COR-L47 (cell line): Measurements from ENCODE around the gene FABP7.

Experiments
- DNase-seq: peaks from one replicate; lab custom pipeline; 2025; lab: John Stamatoyannopoulos, UW

FABP7 gene

DNA sequence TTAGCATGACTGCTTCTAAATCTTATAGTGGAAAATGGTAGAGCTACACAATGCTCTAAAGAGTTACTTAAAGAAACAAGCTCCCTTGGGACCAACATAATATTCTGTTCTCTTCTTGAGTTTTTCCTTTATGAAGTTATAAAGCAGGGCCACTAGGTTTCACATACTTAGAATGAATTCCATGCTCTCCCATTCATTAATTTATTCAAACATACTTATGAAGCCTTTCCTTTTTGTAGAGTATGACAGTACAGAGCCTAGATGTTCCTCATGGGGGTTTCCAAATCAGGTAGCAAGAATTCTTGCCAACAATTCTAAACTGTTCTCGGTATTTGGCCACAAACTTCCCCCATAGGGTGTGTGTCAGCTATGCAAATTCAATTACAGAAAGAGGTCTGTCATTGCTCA is 20.6 kb upstream of the FABP7 start:
- DNase-seq, result no peak

DNA sequence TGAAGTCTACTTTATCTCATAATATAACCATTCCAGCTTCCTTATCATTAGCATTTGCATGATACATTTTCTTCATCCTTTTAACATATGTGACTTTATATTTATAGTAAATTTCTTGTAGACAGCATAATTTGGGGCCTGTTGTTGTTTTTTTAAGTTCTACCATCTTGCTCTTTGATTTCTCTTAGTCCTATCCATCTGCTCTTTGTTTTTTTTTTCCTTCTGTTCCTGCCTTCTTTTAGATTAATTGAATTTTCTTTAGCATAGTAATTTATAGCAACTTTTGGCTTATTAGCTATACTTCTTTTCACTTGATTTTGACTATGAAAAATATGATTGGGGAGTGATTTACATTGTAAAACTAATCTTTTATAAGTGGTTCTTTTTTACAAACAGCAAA is 19.2 kb upstream of the FABP7 start:
- DNase-seq, result no peak

DNA sequence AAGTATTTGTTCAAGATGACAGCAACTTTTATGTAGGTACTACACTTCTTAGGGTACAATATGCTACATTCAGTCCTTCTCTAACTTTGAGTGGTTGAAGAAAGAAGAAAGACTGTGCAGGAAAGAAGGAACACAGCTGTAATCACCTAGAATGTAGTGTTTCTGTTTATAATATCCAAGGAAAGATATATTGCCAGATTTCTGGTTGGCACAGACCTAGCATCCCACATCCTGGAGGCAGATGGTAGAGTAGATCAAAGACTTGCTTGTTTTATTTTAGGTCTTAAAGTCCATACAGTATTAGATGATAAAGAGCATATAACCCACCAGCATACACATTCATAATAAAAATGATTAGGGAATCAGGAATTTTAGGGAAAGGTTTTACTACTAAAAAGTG is 13.3 kb upstream of the FABP7 start:
- DNase-seq, result no peak

DNA sequence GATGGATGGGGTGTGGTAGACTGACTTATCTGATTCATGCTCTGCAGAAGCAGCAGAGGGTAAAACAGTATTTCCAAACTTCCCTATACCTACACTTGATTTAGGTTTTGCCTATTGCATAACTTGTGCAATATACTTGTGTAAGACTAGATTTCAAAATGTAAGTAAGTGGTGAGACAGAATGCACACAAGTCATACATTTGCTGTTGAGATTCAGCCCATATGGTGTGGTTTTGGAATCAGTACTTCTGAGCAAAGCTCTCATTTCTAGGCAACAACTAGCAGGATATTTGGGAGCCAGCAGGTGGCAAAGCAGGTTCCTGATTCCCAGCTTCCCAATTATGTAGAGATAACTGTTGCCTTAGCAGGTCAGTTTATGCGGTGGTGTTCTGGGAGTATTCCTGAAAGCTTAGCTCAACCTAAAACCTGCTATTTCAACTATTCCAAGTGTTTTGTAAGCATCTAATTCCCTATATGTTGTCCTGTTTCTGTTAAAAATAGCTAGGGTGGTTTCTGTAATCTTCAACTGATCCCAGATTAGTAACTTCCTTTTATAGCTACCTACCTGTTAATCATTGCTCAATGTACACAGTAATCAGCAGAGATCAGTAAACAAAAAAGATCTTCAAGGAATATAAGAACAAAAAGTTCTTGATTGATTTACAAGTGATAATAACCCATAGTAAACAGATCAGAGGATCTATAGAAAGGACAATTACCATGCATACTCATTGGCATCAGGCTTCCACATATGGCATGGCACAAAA is 8.5 kb upstream of the FABP7 start:
- no peak for DNase-seq

DNA sequence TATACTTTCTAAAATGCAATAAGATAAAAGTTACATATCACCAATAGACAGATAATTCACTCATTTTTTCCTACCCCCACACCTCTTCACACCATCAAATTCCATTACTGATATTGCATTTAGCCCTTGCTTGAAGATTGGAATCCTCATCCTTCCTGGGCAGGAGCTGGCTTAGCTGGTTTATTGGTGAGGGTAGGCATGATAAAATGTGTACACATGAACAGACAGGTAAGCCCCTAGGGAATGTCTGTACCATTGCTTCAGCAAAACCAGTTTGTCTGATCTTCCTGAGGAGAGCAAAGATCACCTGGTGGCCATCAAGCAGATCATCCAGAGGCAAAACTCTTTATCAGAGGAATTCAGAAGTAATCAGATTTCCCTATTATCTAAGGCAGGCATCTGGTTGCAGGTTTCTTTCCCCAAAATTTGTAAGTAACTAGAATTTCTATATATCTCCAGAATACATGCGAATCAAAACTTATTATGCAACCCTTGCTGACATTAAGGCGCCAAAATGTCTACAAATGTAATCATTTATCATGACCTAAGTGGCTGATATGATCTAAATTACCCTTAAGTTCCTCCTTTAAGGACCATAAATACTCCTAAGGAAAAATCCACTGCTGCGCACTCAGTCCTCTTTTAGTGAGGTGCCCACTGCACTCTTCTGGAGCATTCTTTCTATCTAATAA is 6.6 kb upstream of the FABP7 start:
- DNase-seq, result no peak

DNA sequence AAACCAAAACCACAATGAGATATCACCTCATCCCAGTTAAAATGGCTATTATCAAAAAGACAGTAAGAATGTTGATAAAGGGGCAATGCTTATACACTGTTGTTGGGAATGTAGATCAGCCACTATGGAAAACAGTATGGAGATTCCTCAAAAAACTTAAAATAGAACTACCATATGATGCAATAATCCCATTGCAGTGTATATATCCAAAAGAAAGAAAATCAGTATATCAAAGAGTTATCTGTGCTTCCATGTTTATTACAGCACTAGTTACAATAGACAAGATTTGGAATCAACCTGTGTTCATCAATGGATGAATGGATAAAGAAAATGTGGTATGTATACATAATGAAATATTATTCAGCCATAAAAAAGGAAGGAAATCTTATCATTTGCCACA is 3.5 kb upstream of the FABP7 start:
- no peak for DNase-seq

DNA sequence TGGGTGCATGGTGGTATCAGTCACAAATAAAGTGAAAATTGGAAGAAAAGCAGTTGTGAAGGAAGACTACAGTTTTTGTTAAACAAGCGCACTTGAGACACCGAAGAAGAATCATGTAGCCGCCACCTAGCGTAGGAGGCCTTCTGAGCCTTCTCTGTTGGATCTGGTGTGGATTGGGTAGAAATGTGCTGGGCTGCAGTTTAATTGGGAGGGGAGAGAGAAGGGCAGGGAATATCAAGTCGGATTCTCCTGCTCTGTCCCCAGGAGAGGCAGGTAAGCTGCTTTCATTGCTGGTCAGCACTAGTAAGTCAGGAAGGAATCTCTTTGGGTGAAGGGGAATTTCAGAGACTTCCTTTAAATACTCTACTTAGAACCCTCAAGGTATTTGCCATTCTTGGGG is 1.2 kb upstream of the FABP7 start:
- no peak for DNase-seq

DNA sequence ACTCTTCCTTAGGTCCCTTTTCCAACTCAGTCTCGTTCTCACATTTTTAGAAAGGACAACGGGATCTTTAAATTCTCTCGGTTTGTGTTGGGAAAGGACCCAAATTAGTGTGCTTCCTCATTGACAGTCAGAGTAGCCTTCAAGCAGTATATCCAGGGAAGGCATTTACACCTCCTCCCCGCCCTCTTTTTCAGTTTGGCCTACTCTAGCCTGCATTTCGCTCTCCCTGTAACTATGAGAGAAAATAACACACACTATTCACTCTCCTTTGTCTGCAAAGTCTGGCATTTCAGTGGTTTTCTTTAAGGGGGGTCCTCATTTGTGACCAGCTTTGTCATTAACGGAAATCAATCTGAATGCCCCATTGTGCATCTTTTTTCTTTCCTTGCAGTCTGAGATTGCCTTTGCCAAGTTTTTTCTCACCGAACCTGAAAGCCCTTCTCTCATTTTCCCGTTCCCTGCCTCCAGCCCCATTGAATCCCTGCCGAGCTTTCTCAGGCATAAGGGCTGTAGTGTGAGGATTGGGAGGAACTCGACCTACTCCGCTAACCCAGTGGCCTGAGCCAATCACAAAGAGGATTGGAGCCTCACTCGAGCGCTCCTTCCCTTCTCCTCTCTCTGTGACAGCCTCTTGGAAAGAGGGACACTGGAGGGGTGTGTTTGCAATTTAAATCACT is 393 bp upstream of the FABP7 start:
- DNase-seq, result no peak

DNA sequence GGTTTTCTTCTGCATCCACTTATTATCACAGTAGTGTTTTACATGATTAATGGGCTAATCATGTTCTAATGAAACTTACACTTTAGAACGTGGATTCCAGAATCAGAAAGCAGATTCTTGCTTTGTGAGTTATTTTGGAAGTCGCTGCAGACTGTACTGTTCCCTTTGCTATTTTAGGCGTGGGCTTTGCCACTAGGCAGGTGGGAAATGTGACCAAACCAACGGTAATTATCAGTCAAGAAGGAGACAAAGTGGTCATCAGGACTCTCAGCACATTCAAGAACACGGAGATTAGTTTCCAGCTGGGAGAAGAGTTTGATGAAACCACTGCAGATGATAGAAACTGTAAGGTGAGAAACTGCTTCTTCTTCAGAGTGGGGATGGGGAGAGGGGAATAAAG is 598 bp downstream of the FABP7 start:
- no peak for DNase-seq

DNA sequence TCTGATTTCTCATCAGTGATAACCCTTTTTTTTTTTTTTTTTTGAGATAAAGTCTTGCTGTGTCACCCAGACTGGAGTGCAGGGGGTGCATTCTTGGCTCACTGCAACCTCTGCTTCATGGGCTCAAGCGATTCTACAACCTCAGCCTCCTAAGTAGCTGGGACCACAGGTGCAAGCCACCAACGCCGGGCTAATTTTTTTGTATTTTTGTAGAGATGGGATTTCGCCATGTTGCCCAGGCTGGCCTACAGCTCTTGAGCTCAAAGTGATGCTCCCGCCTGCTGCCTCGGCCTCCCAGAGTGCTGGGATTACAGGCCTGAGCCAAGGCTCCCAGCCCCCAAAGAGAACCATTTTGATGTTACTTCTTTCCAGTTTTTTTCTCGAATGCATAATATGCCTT is 2.2 kb downstream of the FABP7 start:
- no peak for DNase-seq

DNA sequence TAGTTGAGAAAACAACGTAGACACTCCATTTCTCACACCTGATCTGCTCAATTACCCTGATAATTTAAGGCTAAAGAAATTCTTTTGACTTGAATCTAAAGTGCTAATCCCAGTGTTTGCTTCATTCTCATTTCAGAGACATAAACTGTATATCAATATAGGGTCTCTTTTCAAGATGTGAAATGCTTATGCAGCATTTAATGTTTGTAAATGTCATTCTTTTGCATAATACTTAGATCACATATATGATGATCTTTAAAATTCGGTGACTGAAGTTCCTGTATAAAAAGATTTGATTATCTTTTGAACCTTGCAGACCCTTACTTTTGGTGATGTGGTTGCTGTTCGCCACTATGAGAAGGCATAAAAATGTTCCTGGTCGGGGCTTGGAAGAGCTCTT is 3.9 kb downstream of the FABP7 start:
- DNase-seq, result no peak

DNA sequence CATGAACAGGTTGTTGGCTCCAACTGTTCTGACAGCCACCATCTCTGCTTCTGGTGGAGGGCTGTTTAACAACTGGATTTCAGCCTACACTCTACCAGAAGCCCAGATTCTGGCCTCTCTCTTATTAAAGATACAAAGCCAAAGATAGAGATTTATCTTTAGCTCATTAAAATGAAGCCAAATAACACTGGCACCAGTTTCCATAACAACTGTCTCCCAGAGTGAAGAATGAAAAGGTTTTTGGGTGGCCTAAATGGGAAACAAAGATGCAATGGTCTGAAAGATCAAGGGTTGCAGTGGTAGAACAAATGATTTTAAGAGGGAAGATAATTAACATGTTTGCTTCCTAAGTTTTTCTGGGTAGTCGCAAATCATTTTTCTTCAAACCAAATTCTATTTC is 6.4 kb downstream of the FABP7 start:
- no peak for DNase-seq

DNA sequence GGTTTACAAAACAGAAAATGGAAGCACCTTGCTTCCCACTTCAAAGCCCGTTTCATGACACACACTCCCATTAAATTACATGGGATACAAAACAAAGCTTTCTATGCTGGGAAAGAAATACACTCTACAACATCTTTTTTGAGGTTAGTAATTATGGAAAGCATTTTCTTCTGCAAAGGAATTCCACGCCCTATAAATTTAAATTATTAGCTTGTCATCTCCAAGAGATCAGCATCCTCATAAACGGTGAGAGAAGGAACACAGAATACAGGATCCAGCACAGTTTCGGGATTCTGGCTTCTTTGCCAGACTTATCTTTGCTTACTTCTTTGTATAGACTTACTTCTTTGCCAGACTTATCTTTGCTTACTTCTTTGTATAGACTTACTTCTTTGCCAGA is 8.2 kb downstream of the FABP7 start:
- no peak for DNase-seq

DNA sequence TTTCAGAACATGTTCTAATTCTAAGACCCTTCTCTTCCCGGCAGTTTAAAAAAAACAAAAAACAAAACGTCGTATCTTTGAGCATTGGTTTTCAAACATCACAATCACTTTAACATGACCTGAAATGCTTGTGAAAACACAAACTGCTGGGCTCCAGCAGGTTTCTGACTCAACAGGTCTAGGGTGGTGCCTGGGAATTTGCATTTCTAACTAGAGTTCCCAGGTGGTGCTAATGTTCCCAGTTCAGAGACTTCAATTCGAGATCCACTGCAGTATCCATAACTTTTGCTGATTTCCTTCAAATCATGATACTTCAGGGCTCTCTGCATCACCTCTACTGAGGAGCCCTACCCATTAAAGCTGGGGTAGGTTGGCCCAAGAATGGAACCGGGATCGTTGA is 8.7 kb downstream of the FABP7 start:
- no peak for DNase-seq

DNA sequence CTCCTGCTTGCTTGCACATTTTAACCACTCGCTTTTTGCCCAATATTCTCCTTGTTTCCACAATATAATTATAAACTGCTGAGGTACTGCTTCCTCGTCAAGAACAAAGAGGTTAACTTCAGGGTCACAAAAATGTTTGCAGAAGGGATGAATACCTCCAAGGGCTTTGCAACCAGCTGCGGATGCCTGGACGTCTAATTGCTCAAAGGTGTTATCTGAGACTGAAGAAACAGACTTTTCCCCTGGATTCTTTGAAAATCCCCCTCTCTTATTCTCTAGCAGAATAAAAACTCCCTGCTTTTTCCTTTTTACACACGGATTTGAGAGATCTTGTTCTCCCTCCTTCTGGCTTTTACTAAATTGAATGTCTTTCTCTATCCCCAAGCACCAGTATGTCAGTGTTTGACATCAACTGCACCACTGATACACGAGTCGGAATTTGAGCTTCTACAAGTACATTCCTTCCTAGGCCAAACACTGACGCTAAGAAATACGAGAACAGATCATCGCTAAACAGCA is 9.2 kb downstream of the FABP7 start:
- DNase-seq, result no peak

DNA sequence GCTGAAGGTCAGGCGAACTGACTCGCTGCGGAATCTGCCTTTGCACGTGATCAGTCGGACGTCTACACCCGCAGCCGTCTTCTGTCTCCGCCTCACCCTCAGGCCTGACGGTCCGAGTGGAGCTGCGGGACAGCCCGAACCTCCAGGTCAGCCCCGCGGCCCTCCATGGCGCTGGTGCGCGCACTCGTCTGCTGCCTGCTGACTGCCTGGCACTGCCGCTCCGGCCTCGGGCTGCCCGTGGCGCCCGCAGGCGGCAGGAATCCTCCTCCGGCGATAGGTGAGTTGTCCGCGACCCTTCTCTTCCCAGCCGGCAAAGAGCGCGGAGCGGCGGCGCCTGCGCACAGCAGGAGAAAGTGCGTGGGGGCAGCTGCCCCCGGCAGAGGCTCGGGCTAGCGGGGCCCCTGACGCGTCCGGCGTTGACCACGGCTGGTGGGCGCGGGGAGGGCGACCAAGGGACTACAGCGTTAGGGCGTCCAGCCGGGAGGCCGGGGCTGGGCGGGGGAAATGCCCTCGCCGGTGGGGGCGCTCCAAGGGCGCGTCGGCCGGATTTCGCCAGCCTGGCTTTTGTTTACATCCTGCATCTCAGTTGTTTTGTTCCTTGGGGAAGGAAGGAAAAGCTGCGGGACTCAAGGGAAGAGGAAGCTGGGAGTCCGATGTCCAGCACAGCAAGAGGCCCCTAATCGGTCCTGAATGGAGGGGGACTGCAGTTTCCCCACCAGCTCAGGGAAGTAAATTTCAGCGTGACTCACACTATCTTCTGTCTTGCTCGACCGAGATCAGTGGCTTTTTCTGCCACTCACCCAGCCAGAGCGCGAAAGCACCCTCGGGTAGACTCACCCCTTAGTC is 9.9 kb downstream of the FABP7 start, which contains the start of gene SMPDL3A:
TSS of gene SMPDL3A (plus strand) at position 77 of the 846 bp plus-strand sequence. CDS start at position 166, 89 bp downstream.
- DNase-seq, result peak; percentile 52

DNA sequence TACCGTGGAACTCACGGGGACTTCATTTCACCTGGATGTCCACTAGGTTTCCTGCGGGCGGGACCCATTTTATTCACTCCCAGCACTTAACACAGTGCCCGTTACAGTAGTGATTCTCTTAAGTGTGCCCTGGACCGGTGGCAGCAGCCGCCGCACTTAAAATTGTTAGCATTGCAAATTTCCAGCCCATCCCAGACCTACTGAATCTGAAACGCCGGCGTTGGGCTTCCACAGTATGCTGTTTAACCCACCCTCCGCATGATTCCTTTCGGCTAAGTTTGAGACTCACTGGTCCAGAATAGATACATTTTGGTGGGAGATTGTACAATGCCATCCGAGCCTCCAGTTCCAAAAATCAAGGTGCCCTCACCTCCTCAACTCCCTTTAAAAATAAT is 10.5 kb downstream of the FABP7 start:
- no peak for DNase-seq

DNA sequence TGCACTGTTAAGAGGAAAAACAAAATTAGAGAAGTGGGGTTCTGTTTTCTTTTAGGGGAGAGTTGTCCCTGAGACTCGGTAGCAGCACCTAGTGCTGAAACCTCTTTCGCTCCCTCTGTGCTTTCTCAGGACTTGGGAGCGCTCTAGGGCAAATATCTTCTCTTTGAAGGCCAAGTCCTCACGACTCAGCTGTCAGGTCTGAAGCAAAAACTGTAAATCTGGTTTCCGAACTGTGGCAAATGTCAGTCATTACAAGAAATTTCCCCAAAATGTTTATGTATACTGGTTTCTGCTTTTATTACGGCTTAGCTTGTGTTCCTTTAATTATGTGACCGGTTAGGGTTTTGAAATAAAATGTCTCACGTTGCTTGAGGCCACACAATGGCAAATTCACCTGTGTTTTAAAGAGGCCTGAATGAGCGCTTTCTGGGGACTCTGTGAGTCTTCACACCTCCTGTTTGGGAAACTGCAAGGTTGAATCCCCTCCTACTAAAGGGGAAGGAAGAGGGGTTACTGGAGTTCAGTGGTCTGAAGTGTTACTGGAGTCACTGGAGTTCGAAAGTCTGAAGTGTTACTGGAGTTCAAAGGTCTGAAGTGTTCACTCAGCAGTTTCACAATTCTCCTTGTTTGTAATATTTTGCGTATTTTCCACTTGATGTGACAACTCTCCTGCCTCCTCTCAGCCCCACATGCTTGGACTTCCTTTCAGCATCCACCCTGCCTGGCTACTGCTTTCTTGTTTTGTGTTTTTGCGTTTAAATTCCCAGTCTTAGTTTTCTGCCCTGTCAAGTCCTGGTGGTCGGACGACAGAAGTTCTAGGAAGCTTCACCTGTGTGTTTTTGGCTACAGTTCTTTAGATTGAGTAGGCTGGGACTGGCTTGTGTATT is 11.2 kb downstream of the FABP7 start:
- no peak for DNase-seq

DNA sequence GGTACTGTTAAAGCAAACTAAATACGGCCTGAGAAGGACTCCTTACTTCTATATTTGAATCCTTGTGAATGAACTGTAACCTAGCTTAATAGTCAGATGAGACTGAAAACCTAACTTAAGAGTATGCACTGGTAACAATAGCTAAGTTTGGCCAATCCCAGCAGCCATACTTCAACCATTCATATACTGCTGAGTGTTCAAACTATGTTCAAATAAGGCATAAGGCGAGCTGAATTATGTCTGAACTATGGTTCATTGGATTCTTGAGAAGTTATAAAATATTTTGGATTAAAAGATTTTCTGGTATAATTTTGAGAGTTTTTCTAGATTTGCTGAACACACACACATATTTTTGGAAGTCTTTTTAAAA is 11.8 kb downstream of the FABP7 start:
- DNase-seq, result no peak

DNA sequence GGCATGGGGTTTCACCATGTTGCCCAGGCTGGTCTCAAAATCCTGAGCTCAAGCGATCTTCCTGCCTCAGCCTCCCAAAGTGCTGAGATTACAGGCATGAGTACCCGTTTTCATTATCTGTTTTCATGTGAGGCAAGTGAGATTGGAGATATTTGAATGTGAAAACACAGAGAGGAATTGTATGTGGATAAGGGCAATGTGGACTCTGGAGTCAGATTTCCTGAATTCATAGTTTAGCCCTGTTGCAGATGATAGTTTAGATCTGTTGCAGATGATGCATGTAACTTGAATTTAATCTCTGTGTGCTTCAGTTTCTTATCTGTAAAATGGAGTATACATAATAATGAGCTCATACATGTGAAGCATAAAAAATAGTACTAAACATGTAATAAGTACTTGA is 13.2 kb downstream of the FABP7 start:
- DNase-seq, result no peak

DNA sequence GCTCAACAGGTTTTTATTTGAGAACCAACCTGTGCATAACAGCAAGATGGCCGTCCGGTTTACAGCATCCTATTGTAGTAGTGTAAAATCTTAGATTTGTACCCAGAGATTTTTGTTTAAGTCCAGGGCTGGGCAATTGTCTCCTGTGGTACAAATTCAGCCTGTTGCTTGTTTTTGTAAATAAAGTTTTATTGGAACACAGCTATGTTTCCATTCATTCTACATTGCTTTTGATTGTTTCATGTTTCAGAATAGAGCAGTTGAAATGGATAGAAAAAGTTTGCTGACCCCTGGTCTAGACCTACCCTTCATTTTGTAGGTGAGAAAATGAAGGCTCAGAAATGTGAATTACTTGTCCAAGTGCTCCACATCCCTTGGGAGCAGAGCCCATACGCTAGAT is 18.0 kb downstream of the FABP7 start:
- DNase-seq, result no peak
